HepG2 (cell line): ENCODE data around the gene STMN1. TPM values are rescaled to one million over a fixed set of nuclear protein-coding genes. Genes with fewer than 3 reads are reported as not detected.

Experiments used
- BCL6 ChIP-seq: IDR thresholded peaks from 2 replicates; pipeline ENCODE4 v1.6.1; 2016; ENCODE audit warnings: missing genetic modification reagents, missing compliant biosample characterization
- CREM ChIP-seq, 2 experiments: sonication (generic) in 1 of 2; formaldehyde crosslinking in 1 of 2; IDR thresholded peaks; 2 replicates each; pipeline versions ENCODE4 v1.4.0 to v1.6.1; 2016 to 2020; ENCODE audit warnings: antibody characterized with exemption in 1 of 2, mild to moderate bottlenecking in 1 of 2, missing genetic modification reagents in 1 of 2
- FIP1L1 ChIP-seq: fragments of 200-400 bp; formaldehyde crosslinking; IDR thresholded peaks from 2 replicates; pipeline ENCODE4 v1.6.1; 2018; ENCODE audit warnings: low read depth, mild to moderate bottlenecking, low read length, moderate library complexity, borderline replicate concordance; ENCODE audit not compliant: insufficient read depth
- GFI1 ChIP-seq: sonication (generic); formaldehyde crosslinking; IDR thresholded peaks from 2 replicates; pipeline ENCODE4 v1.5.0; 2020; ENCODE audit warnings: missing genetic modification reagents, mild to moderate bottlenecking, borderline replicate concordance
- IRF1 ChIP-seq: sonication (generic); formaldehyde crosslinking; IDR thresholded peaks from 2 replicates; pipeline ENCODE4 v1.4.0; 2020; ENCODE audit warnings: low read depth, mild to moderate bottlenecking, missing genetic modification reagents
- KDM2A ChIP-seq: sonication (generic); formaldehyde crosslinking; IDR thresholded peaks from 2 replicates; pipeline ENCODE4 v1.4.0; 2020; ENCODE audit warnings: low read depth, missing genetic modification reagents, borderline replicate concordance
- MIER3 ChIP-seq: IDR thresholded peaks from 2 replicates; pipeline ENCODE4 v1.6.1; 2016; ENCODE audit warnings: missing compliant biosample characterization, borderline replicate concordance
- MXD4 ChIP-seq: IDR thresholded peaks from 2 replicates; pipeline ENCODE4 v1.6.1; 2016; ENCODE audit warnings: mild to moderate bottlenecking, missing biosample characterization, missing genetic modification reagents
- PLSCR1 ChIP-seq: sonication (generic); formaldehyde crosslinking; IDR thresholded peaks from 2 replicates; pipeline ENCODE4 v1.5.0; 2020; ENCODE audit warnings: missing genetic modification reagents, mild to moderate bottlenecking, borderline replicate concordance
- TARDBP ChIP-seq: sonication (generic); formaldehyde crosslinking; IDR thresholded peaks from 2 replicates; pipeline ENCODE4 v1.8.0; 2022; ENCODE audit warnings: mild to moderate bottlenecking, missing genetic modification reagents
- XBP1 ChIP-seq: sonication (generic); formaldehyde crosslinking; IDR thresholded peaks from 2 replicates; pipeline ENCODE4 v1.5.0; 2020; ENCODE audit warnings: missing genetic modification reagents
- ZBTB38 ChIP-seq: sonication (generic); formaldehyde crosslinking; IDR thresholded peaks from 2 replicates; pipeline ENCODE4 v1.5.1; 2020; ENCODE audit warnings: mild to moderate bottlenecking, missing genetic modification reagents
- ZBTB7B ChIP-seq: sonication (generic); formaldehyde crosslinking; IDR thresholded peaks from 2 replicates; pipeline ENCODE4 v1.4.0; 2020; ENCODE audit warnings: missing genetic modification reagents
- ZFP62 ChIP-seq: sonication (generic); formaldehyde crosslinking; IDR thresholded peaks from 2 replicates; pipeline ENCODE4 v1.4.0; 2020; ENCODE audit warnings: missing genetic modification reagents
- ZNF160 ChIP-seq: sonication (generic); formaldehyde crosslinking; IDR thresholded peaks from 2 replicates; pipeline ENCODE4 v1.8.0; 2022; ENCODE audit warnings: mild to moderate bottlenecking, inconsistent platforms, missing genetic modification reagents
- ZNF34 ChIP-seq: sonication (generic); formaldehyde crosslinking; IDR thresholded peaks from 2 replicates; pipeline ENCODE4 v1.4.0; 2020; ENCODE audit warnings: mild to moderate bottlenecking, missing genetic modification reagents, borderline replicate concordance
- ZNF441 ChIP-seq: sonication (generic); formaldehyde crosslinking; IDR thresholded peaks from 2 replicates; pipeline ENCODE4 v1.7.0; 2021; ENCODE audit warnings: missing genetic modification reagents, borderline replicate concordance
- ZNF83 ChIP-seq: sonication (generic); formaldehyde crosslinking; IDR thresholded peaks from 2 replicates; pipeline ENCODE4 v1.4.0; 2020; ENCODE audit warnings: missing genetic modification reagents, mild to moderate bottlenecking, borderline replicate concordance
- ZSCAN21 ChIP-seq: sonication (generic); formaldehyde crosslinking; IDR thresholded peaks from 2 replicates; pipeline ENCODE4 v1.8.0; 2022; ENCODE audit warnings: mild to moderate bottlenecking, missing genetic modification reagents, moderate library complexity, borderline replicate concordance
- polyA plus RNA-seq, 8 experiments: library from polyadenylated mRNA; depleted of rRNA in 3 of 8; stranded (reverse) in 7 of 8; unstranded in 1 of 8; fragments of >200 nt; fragmentation: Illumina TruSeq in 4 of 8; extraction: Trizol in 4 of 8; gene quantifications; 2 replicates each; pipeline versions ENCODE4 v1.2.1 to v1.2.3, GENCODE V29; 2011 to 2016; ENCODE audit warnings: low read depth in 4 of 8, missing spikeins in 1 of 8, mixed read lengths in 1 of 8; ENCODE audit not compliant: insufficient read depth in 1 of 8
- total RNA-seq, 5 experiments: library from RNA; depleted of rRNA; stranded (reverse); fragments of >200 nt; fragmentation: Illumina TruSeq; extraction: Trizol; gene quantifications; 2 replicates each; pipeline ENCODE4 v1.2.3, GENCODE V29; 2016; ENCODE audit warnings: low read depth in 1 of 5
- TF ChIP-seq, protein P1 (sequence below): sonication (generic); formaldehyde crosslinking; conservative IDR thresholded peaks from 2 replicates; pipeline ENCODE4 v1.4.0; 2020; ENCODE audit warnings: missing genetic modification reagents
- TF ChIP-seq, protein P2 (sequence below): sonication (generic); formaldehyde crosslinking; IDR thresholded peaks from 2 replicates; pipeline ENCODE4 v1.4.0; 2020; ENCODE audit warnings: low read depth, mild to moderate bottlenecking, missing genetic modification reagents
- TF ChIP-seq, protein P3 (sequence below): IDR thresholded peaks from 2 replicates; pipeline ENCODE4 v1.6.1; 2016; ENCODE audit warnings: low read depth

STMN1 gene
- total and polyA plus RNA-seq, 2 of the 13 experiments (the other 11 are each of a cell fraction or from before 2014, with no cell fraction given): 45.9 to 409 TPM

DNA sequence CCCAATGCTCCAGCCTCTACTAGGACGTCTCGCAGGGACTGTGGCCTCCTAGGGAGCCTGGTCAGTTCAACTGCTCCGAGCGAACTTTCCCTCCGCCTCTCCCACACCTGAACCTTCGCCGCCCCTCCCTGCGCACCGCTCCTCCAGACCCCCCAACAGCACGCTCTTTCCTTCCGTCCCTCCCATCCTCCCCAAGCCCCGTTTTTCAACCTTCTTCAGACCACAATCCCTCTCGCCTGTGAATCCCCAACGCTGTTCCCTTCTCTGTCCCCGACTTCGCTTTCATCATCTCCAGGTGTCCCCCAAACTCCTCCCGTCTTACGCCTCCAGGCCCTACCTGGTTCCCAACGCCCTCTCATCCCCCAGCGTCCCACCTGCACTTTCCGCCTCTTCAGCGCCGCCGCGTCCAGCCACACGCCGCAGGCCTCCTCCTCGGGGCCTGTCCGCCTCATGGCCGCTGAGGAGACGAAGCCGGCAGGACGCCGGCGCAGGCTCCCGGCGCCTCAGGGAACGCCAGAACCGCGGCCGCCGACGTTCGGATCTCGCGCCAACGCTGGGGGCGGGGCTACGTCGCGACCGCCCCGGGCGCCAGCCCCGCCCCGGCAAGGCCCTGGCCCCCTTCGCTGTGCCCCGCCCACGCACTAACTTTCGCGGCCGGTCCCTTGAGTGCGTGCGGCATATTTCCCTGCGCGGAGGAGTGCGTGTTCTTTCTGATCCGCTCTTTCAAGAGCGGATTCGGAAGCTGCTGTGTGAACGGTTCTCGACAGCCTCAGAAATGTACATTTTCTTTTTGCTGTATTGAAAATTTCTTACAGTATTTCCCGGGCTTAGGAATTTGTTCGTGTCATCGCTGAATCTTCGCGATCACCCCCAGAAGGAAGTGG is 47.1 kb downstream of the STMN1 start, which contains the start of gene AUNIP (continued):
- TF ChIP-seq ZNF441 (CRISPR knock-in tag): peak; percentile 75; the same call in 1 of the 2 replicates
- TF ChIP-seq, protein P1, sequence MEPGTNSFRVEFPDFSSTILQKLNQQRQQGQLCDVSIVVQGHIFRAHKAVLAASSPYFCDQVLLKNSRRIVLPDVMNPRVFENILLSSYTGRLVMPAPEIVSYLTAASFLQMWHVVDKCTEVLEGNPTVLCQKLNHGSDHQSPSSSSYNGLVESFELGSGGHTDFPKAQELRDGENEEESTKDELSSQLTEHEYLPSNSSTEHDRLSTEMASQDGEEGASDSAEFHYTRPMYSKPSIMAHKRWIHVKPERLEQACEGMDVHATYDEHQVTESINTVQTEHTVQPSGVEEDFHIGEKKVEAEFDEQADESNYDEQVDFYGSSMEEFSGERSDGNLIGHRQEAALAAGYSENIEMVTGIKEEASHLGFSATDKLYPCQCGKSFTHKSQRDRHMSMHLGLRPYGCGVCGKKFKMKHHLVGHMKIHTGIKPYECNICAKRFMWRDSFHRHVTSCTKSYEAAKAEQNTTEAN: peak; percentile 48; the same call in 1 of the 2 replicates
- no peak; the same call in 1 of the 2 replicates for TF ChIP-seq ZNF34 (CRISPR knock-in tag)
- no peak for TF ChIP-seq IRF1 (CRISPR knock-in tag)
- no peak for TF ChIP-seq FIP1L1
- peak; percentile 37; the same call in 1 of the 2 replicates for TF ChIP-seq MIER3
- no peak; the same call in 1 of the 2 replicates for TF ChIP-seq BCL6 (CRISPR knock-in tag)
- peak; percentile 42; the same call in 1 of the 2 replicates for TF ChIP-seq ZBTB38
- TF ChIP-seq ZSCAN21: peak; percentile 74; the same call in 1 of the 2 replicates
- no peak for TF ChIP-seq ZFP62 (CRISPR knock-in tag)
- TF ChIP-seq, protein P2, sequence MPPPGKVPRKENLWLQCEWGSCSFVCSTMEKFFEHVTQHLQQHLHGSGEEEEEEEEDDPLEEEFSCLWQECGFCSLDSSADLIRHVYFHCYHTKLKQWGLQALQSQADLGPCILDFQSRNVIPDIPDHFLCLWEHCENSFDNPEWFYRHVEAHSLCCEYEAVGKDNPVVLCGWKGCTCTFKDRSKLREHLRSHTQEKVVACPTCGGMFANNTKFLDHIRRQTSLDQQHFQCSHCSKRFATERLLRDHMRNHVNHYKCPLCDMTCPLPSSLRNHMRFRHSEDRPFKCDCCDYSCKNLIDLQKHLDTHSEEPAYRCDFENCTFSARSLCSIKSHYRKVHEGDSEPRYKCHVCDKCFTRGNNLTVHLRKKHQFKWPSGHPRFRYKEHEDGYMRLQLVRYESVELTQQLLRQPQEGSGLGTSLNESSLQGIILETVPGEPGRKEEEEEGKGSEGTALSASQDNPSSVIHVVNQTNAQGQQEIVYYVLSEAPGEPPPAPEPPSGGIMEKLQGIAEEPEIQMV (CRISPR knock-in tag): no peak
- peak; percentile 81 for TF ChIP-seq ZNF160 (CRISPR knock-in tag)
- TF ChIP-seq MXD4 (CRISPR knock-in tag): peak; percentile 95
- TF ChIP-seq CREM (IDR thresholded peaks at IDR 0.05): no peak; the same call in 1 of the 2 replicates
- no peak for TF ChIP-seq CREM (CRISPR knock-in tag; IDR thresholded peaks at IDR 0.05)
- TF ChIP-seq GFI1 (CRISPR knock-in tag): no peak
- no peak for TF ChIP-seq PLSCR1 (CRISPR knock-in tag)
- TF ChIP-seq KDM2A: peak; percentile 84; the same call in 1 of the 2 replicates
- TF ChIP-seq ZNF83 (CRISPR knock-in tag): no peak
- TF ChIP-seq ZBTB7B (CRISPR knock-in tag): no peak
- TF ChIP-seq, protein P3, sequence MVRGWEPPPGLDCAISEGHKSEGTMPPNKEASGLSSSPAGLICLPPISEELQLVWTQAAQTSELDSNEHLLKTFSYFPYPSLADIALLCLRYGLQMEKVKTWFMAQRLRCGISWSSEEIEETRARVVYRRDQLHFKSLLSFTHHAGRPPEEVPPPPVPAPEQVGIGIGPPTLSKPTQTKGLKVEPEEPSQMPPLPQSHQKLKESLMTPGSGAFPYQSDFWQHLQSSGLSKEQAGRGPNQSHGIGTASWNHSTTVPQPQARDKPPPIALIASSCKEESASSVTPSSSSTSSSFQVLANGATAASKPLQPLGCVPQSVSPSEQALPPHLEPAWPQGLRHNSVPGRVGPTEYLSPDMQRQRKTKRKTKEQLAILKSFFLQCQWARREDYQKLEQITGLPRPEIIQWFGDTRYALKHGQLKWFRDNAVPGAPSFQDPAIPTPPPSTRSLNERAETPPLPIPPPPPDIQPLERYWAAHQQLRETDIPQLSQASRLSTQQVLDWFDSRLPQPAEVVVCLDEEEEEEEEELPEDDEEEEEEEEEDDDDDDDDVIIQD (CRISPR knock-in tag): 0 out of 2 replicates have a peak, but pooled peaks have one; percentile 16
- peak; percentile 90 for TF ChIP-seq TARDBP (CRISPR knock-in tag)
- TF ChIP-seq XBP1 (CRISPR knock-in tag): no peak; the same call in 1 of the 2 replicates
